Karpas-422 (cell line): ENCODE measurements around the gene MARCHF6. TPM values are rescaled to one million over a fixed set of nuclear protein-coding genes. Genes with fewer than 3 reads are reported as not detected.

ENCODE experiments used
- DNase-seq: peaks from one replicate; pipeline ENCODE4 v3.0.0-alpha.2; 2015
- H2AFZ ChIP-seq: fragments of 200-600 bp; sonication (generic); 2 replicates; pipeline ENCODE4 v1.6.1; 2014; ENCODE audit warnings: antibody characterized with exemption, low read length, mixed read lengths
- H3K27ac ChIP-seq: fragments of 200-600 bp; sonication (generic); 2 replicates; pipeline ENCODE4 v1.5.1; 2014; ENCODE audit warnings: mild to moderate bottlenecking, low read length, moderate library complexity
- H3K27me3 ChIP-seq: fragments of 200-600 bp; sonication (generic); 2 replicates; pipeline ENCODE4 v1.6.1; 2014; ENCODE audit warnings: low read length, mixed read lengths
- H3K36me3 ChIP-seq: fragments of 200-600 bp; sonication (generic); 2 replicates; pipeline ENCODE4 v1.6.1; 2014; ENCODE audit warnings: low read length, mixed read lengths; ENCODE audit not compliant: insufficient read depth
- H3K4me1 ChIP-seq: fragments of 200-600 bp; sonication (generic); 2 replicates; pipeline ENCODE4 v1.6.1; 2014; ENCODE audit warnings: mild to moderate bottlenecking, low read length, mixed read lengths
- H3K4me2 ChIP-seq: fragments of 200-600 bp; sonication (generic); 2 replicates; pipeline ENCODE4 v1.6.1; 2014; ENCODE audit warnings: low read length, low read depth, mild to moderate bottlenecking; ENCODE audit not compliant: poor library complexity, severe bottlenecking
- H3K4me3 ChIP-seq: fragments of 200-600 bp; sonication (generic); 2 replicates; pipeline ENCODE4 v1.5.1; 2014; ENCODE audit warnings: mild to moderate bottlenecking, antibody characterized with exemption, low read length, mixed read lengths
- H3K79me2 ChIP-seq: fragments of 200-600 bp; sonication (generic); 2 replicates; pipeline ENCODE4 v1.6.1; 2014; ENCODE audit warnings: mild to moderate bottlenecking, low read length, mixed read lengths
- H3K9ac ChIP-seq: fragments of 200-600 bp; sonication (generic); 2 replicates; pipeline ENCODE4 v1.6.0; 2014; ENCODE audit warnings: low read length
- H3K9me2 ChIP-seq: fragments of 200-600 bp; sonication (generic), shearing (Covaris generic); replicated peaks from 2 replicates; pipeline ENCODE4 v1.6.0; 2014; ENCODE audit warnings: mild to moderate bottlenecking, low read length, moderate library complexity; ENCODE audit not compliant: insufficient read depth
- H3K9me3 ChIP-seq: fragments of 300-700, 200-600 bp; sonication (generic); 2 replicates; pipeline ENCODE4 v1.6.1; 2014; ENCODE audit warnings: low read length, mixed read lengths
- H4K20me1 ChIP-seq: fragments of 200-600 bp; sonication (generic); 2 replicates; pipeline ENCODE4 v1.6.1; 2014; ENCODE audit warnings: mild to moderate bottlenecking, antibody characterized with exemption, low read length, low read depth; ENCODE audit not compliant: insufficient read depth
- total RNA-seq: library from RNA; depleted of rRNA; stranded (reverse); fragments of >200 nt; shearing (Covaris generic); gene quantifications from 2 replicates; pipeline ENCODE4 v1.2.3, GENCODE V29; 2014; ENCODE audit warnings: low replicate concordance

The MARCHF6 gene
- total RNA-seq, 1 experiment from 2014 or later, result 88.4 TPM

- Histone ChIP-seq H3K9ac (no peak overlapping the region), H2AFZ (no peak overlapping the region), H4K20me1 (no peaks in the 10 kb centered on the region), H3K36me3 (no peaks in the 10 kb centered on the region), H3K9me3 (no peaks in the 10 kb centered on the region), H3K4me1 (no peaks in the 10 kb centered on the region), H3K4me2 (no peak overlapping the region), H3K27me3 (no peaks in the 10 kb centered on the region), H3K27ac (no peak overlapping the region), H3K9me2 (no peaks in the 10 kb centered on the region), H3K79me2 (no peaks in the 10 kb centered on the region), H3K4me3 (no peak overlapping the region)
- DNase-seq, result no peak
Measured at GRCh38 chr5:10330511-10331230, 22.8 kb upstream of the MARCHF6 start.

- H3K36me3 ChIP-seq, result no peaks in the 10 kb centered on the region
- H3K27me3 ChIP-seq, result no peaks in the 10 kb centered on the region
- H3K4me1 ChIP-seq, result no peaks in the 10 kb centered on the region
- no peak for DNase-seq
- no peak overlapping the region for H3K4me3 ChIP-seq
- H4K20me1 ChIP-seq, result no peaks in the 10 kb centered on the region
- H3K27ac ChIP-seq, result no peak overlapping the region
- H3K9me2 ChIP-seq, result no peaks in the 10 kb centered on the region
- H3K79me2 ChIP-seq, result no peaks in the 10 kb centered on the region
- H3K9me3 ChIP-seq, result no peaks in the 10 kb centered on the region
- H2AFZ ChIP-seq, result no peak overlapping the region
- H3K4me2 ChIP-seq, result no peak overlapping the region
- H3K9ac ChIP-seq, result no peak overlapping the region
Measured at GRCh38 chr5:10331341-10331796, 22.1 kb upstream of the MARCHF6 start.

- no peak overlapping the region for H2AFZ ChIP-seq
- H3K4me1 ChIP-seq, result no peaks in the 10 kb centered on the region
- no peak overlapping the region for H3K4me2 ChIP-seq
- no peaks in the 10 kb centered on the region for H3K27me3 ChIP-seq
- no peak overlapping the region for H3K9ac ChIP-seq
- H3K27ac ChIP-seq, result no peak overlapping the region
- H3K79me2 ChIP-seq, result no peaks in the 10 kb centered on the region
- H3K4me3 ChIP-seq, result no peak overlapping the region
- H3K36me3 ChIP-seq, result no peaks in the 10 kb centered on the region
- no peaks in the 10 kb centered on the region for H3K9me2 ChIP-seq
- H3K9me3 ChIP-seq, result no peaks in the 10 kb centered on the region
- no peak for DNase-seq
- H4K20me1 ChIP-seq, result no peaks in the 10 kb centered on the region
Measured at GRCh38 chr5:10332301-10332700, 21.2 kb upstream of the MARCHF6 start.

GRCh38 chr5:10333154-10334006, 20.1 kb upstream of the MARCHF6 start:
- Histone ChIP-seq H3K9ac (no peak overlapping the region), H3K9me2 (no peaks in the 10 kb centered on the region), H4K20me1 (no peaks in the 10 kb centered on the region), H3K4me2 (no peak overlapping the region), H3K4me1 (no peaks in the 10 kb centered on the region), H3K9me3 (no peaks in the 10 kb centered on the region), H3K27ac (no peak overlapping the region), H2AFZ (no peak overlapping the region), H3K79me2 (no peaks in the 10 kb centered on the region), H3K4me3 (no peak overlapping the region), H3K27me3 (no peaks in the 10 kb centered on the region), H3K36me3 (no peaks in the 10 kb centered on the region)
- DNase-seq, result no peak

GRCh38 chr5:10334831-10335230, 18.7 kb upstream of the MARCHF6 start:
- no peaks in the 10 kb centered on the region for H4K20me1 ChIP-seq
- H3K4me2 ChIP-seq, result no peak overlapping the region
- H3K9me3 ChIP-seq, result no peaks in the 10 kb centered on the region
- H3K79me2 ChIP-seq, result no peaks in the 10 kb centered on the region
- H3K27ac ChIP-seq, result no peak overlapping the region
- DNase-seq, result no peak
- H2AFZ ChIP-seq, result no peak overlapping the region
- no peaks in the 10 kb centered on the region for H3K4me1 ChIP-seq
- no peaks in the 10 kb centered on the region for H3K9me2 ChIP-seq
- no peak overlapping the region for H3K9ac ChIP-seq
- no peaks in the 10 kb centered on the region for H3K36me3 ChIP-seq
- H3K27me3 ChIP-seq, result no peaks in the 10 kb centered on the region
- no peak overlapping the region for H3K4me3 ChIP-seq

GRCh38 chr5:10335711-10336470, 17.6 kb upstream of the MARCHF6 start:
- Histone ChIP-seq H3K27ac (no peak overlapping the region), H3K79me2 (no peaks in the 10 kb centered on the region), H3K36me3 (no peaks in the 10 kb centered on the region), H3K4me1 (no peaks in the 10 kb centered on the region), H3K4me3 (no peak overlapping the region), H4K20me1 (no peaks in the 10 kb centered on the region), H3K4me2 (no peak overlapping the region), H3K9me3 (no peaks in the 10 kb centered on the region), H3K9ac (no peak overlapping the region), H3K9me2 (no peaks in the 10 kb centered on the region), H3K27me3 (no peaks in the 10 kb centered on the region), H2AFZ (no peak overlapping the region)
- no peak for DNase-seq

GRCh38 chr5:10337107-10337506, 16.4 kb upstream of the MARCHF6 start:
- Histone ChIP-seq H3K4me1 (no peaks in the 10 kb centered on the region), H3K4me3 (no peak overlapping the region), H3K9me2 (no peaks in the 10 kb centered on the region), H3K79me2 (no peaks in the 10 kb centered on the region), H3K27me3 (no peaks in the 10 kb centered on the region), H3K9me3 (no peaks in the 10 kb centered on the region), H3K36me3 (no peaks in the 10 kb centered on the region), H3K27ac (no peak overlapping the region), H3K4me2 (no peak overlapping the region), H2AFZ (no peak overlapping the region), H4K20me1 (no peaks in the 10 kb centered on the region), H3K9ac (no peak overlapping the region)
- no peak for DNase-seq

GRCh38 chr5:10337986-10338385, 15.5 kb upstream of the MARCHF6 start:
- H3K4me2 ChIP-seq, result no peak overlapping the region
- no peaks in the 10 kb centered on the region for H4K20me1 ChIP-seq
- H2AFZ ChIP-seq, result no peak overlapping the region
- no peaks in the 10 kb centered on the region for H3K9me3 ChIP-seq
- no peaks in the 10 kb centered on the region for H3K36me3 ChIP-seq
- H3K27ac ChIP-seq, result no peak overlapping the region
- no peak for DNase-seq
- H3K4me3 ChIP-seq, result no peak overlapping the region
- H3K4me1 ChIP-seq, result no peaks in the 10 kb centered on the region
- H3K79me2 ChIP-seq, result no peaks in the 10 kb centered on the region
- H3K9ac ChIP-seq, result no peak overlapping the region
- H3K27me3 ChIP-seq, result no peaks in the 10 kb centered on the region
- no peaks in the 10 kb centered on the region for H3K9me2 ChIP-seq
